ENCODE data around the gene EIF5. TPM values are rescaled to one million over a fixed set of nuclear protein-coding genes. Genes with fewer than 3 reads are reported as not detected.

The EIF5 gene
- total RNA-seq, 1 experiment from 2014 or later = 356 TPM

GRCh38 chr14:103296987-103297386, 37.0 kb upstream of the EIF5 start:
- H3K4me3 Mint-ChIP-seq = no peak overlapping the region
- no peaks in the 10 kb centered on the region for H3K9me3 ChIP-seq (ENCODE audit: control insufficient read depth, low read depth, low read length)
- no peak overlapping the region for H4K5ac ChIP-seq (ENCODE audit: insufficient read length, low read depth, low read length)
- H3K23me2 ChIP-seq (ENCODE audit: insufficient read length, low read depth, low read length, poor library complexity, severe bottlenecking) = peaks cover 3% of the 10 kb centered on the region
- no peaks in the 10 kb centered on the region; a peak in 1 of 5 replicates for H3K9me3 Mint-ChIP-seq
- H3K27ac Mint-ChIP-seq = no peak overlapping the region
- TF ChIP-seq CTCF (conservative IDR thresholded peaks at IDR 0.05) = peak; percentile 49
- peaks cover 6% of the 10 kb centered on the region for H3K27me3 Mint-ChIP-seq (ENCODE audit: low read depth)
- WGBS (ENCODE audit: extremely low coverage, insufficient read length, low lambda C conversion rate) = no CpG with 5 or more reads among the region's 12 CpGs
- H3K4me1 ChIP-seq (ENCODE audit: insufficient read depth, low read length) = no peaks in the 10 kb centered on the region
- no peak for DNase-seq
- H2AK5ac ChIP-seq (ENCODE audit: insufficient read length, low read length) = no peak overlapping the region
- no peak overlapping the region for H2BK15ac ChIP-seq (ENCODE audit: low read depth, low read length)
- H3K27ac ChIP-seq (ENCODE audit: insufficient read length, low read depth, low read length) = no peak overlapping the region
- H4K20me1 ChIP-seq (ENCODE audit: control insufficient read depth, insufficient read depth, insufficient read length) = no peaks in the 10 kb centered on the region
- H2BK5ac ChIP-seq (ENCODE audit: insufficient read length, low read length) = no peak overlapping the region
- no peak overlapping the region for H2BK12ac ChIP-seq (ENCODE audit: insufficient read length, low read depth, low read length)
- H3K23ac ChIP-seq (ENCODE audit: insufficient read length, low read depth, low read length) = no peak overlapping the region
- H2AFZ ChIP-seq (ENCODE audit: low read length) = no peak overlapping the region
- no peak overlapping the region for H3K14ac ChIP-seq (ENCODE audit: insufficient read depth, low read length)
- no peaks in the 10 kb centered on the region for H3K79me2 ChIP-seq (ENCODE audit: insufficient read depth, low read length)
- H3T11ph ChIP-seq (ENCODE audit: low read length) = no peak overlapping the region
- H3K4me1 Mint-ChIP-seq = 0 out of 4 replicates have a peak, but pooled peaks cover 2% of the 10 kb centered on the region in 2 experiments
- no peak overlapping the region for H3K4me2 ChIP-seq (ENCODE audit: insufficient read depth, insufficient read length, low read length)
- H3K18ac ChIP-seq (ENCODE audit: insufficient read length, low read depth, low read length) = no peak overlapping the region
- H3K79me1 ChIP-seq (ENCODE audit: insufficient read depth, low read depth, low read length, poor library complexity, severe bottlenecking) = no peaks in the 10 kb centered on the region
- H3K56ac ChIP-seq (ENCODE audit: insufficient read length, low read depth, low read length) = no peak overlapping the region
- no peak overlapping the region for H4K91ac ChIP-seq (ENCODE audit: insufficient read length, low read depth, low read length)
- no peak overlapping the region for H2BK20ac ChIP-seq (ENCODE audit: low read depth, low read length, poor library complexity, severe bottlenecking)
- no peaks in the 10 kb centered on the region for H3K36me3 Mint-ChIP-seq (ENCODE audit: insufficient read depth in 1 of 3, low read depth in 3 of 3)
- H2BK120ac ChIP-seq (ENCODE audit: low read depth, low read length, poor library complexity, severe bottlenecking) = no peak overlapping the region
- no peaks in the 10 kb centered on the region for H3K27me3 ChIP-seq (ENCODE audit: insufficient read depth, low read length)
- H4K8ac ChIP-seq (replicated peaks; ENCODE audit: insufficient read length, low read depth, low read length) = no peak overlapping the region
- no peak overlapping the region for H3K9ac ChIP-seq (ENCODE audit: extremely low read depth, insufficient read length, low read length)
- no peak overlapping the region for H3K4ac ChIP-seq (ENCODE audit: low read depth, low read length)

Data from H9 (cell line).